Measurements from ENCODE around the gene ANKRD34A. TPM values are rescaled to one million over a fixed set of nuclear protein-coding genes. Genes with fewer than 3 reads are reported as not detected.
A peak's percentile ranks its signal among the peaks of the same experiment; 100 is the strongest.

Gene ANKRD34A
- total and polyA plus RNA-seq, 4 experiments from 2014 or later, result 0.60 to 2.1 (median 1.8) TPM; not detected in 1

- ChIA-PET CTCF (ENCODE audit: partially characterized antibody) (interaction anchor here (1.3 to 16.1 kb wide), 4 partner anchors 11 to 139 kb away, joined by 3 to 224 read pairs (median 86); no protein-coding TSS in a partner anchor), POLR2A (ENCODE audit: partially characterized antibody) (interaction anchor here (0.7 to 29.8 kb wide), 17 partner anchors 4 to 172 kb away, joined by 3 to 1967 read pairs (median 6); partner anchors contain the start of genes ANKRD34A, LIX1L, NUDT17 and PEX11B)
- Mint-ChIP-seq H3K9me3 (peaks cover 0 to 19% (median 3%) of the 10 kb centered on the region in 8 donors), H3K36me3 (peaks cover 48 to 61% of the 10 kb centered on the region in 2 donors), H3K4me1 (peaks cover 36 to 89% (median 49%) of the 10 kb centered on the region in 4 donors), H3K27me3 (no peaks in the 10 kb centered on the region), H3K27ac (peak overlapping the region; percentile 96 to 99 (median 97)), H3K4me3 (peak overlapping the region; percentile 96 to 99 (median 98))
- H3K27ac ChIP-seq (ENCODE audit: low read depth, low read length), result peak overlapping the region; percentile 75
- H3K4me3 ChIP-seq (ENCODE audit: low read length in 2 of 2), result peak overlapping the region; percentile 97 to 99
- peaks cover 37% of the 10 kb centered on the region for H3K36me3 ChIP-seq (ENCODE audit: insufficient read depth, low read length)
- H3K9me3 ChIP-seq (ENCODE audit: control insufficient read depth in 1 of 2, low read length in 2 of 2), result no peaks in the 10 kb centered on the region
- intact Hi-C loops (cut with micrococcal nuclease), result loop anchor here (1.0 to 5.0 kb wide), 3 partner anchors 17 to 41 kb away; partner anchors contain the start of genes ANKRD34A and POLR3GL
- no peak for DNase-seq
- H3K4me1 ChIP-seq (ENCODE audit: insufficient read depth, low read length), result peaks cover 57% of the 10 kb centered on the region
- H3K27me3 ChIP-seq (ENCODE audit: insufficient read depth, low read length), result no peaks in the 10 kb centered on the region
Measured at GRCh38 chr1:145995964-145996432, 31.6 kb upstream of the ANKRD34A start.

GRCh38 chr1:145995148-145995881 is 30.9 kb upstream of the ANKRD34A start:
- H3K9me3 Mint-ChIP-seq, result peaks cover 0 to 19% (median 3%) of the 10 kb centered on the region in 8 donors
- intact Hi-C loops (cut with micrococcal nuclease), result loop anchor here (5.0 kb wide), 1 partner anchor 33 kb away; the partner anchor contains the start of genes ANKRD34A and POLR3GL
- H3K4me1 Mint-ChIP-seq, result peaks cover 42 to 89% (median 52%) of the 10 kb centered on the region in 4 donors
- no peaks in the 10 kb centered on the region for H3K27me3 Mint-ChIP-seq
- no peaks in the 10 kb centered on the region for H3K9me3 ChIP-seq (ENCODE audit: control insufficient read depth in 1 of 2, low read length in 2 of 2)
- H3K4me3 Mint-ChIP-seq, result peak overlapping the region; percentile 96 to 99 (median 98)
- no peak for DNase-seq
- H3K36me3 ChIP-seq (ENCODE audit: insufficient read depth, low read length), result peaks cover 37% of the 10 kb centered on the region
- H3K4me3 ChIP-seq (ENCODE audit: low read length in 2 of 2), result peak overlapping the region; percentile 97 to 99
- CTCF ChIA-PET (ENCODE audit: partially characterized antibody), result interaction anchor here (2.0 to 16.1 kb wide), 3 partner anchors 11 to 17 kb away, joined by 8 to 224 read pairs (median 168); no protein-coding TSS in a partner anchor
- H3K36me3 Mint-ChIP-seq, result peaks cover 48 to 62% of the 10 kb centered on the region in 2 donors
- POLR2A ChIA-PET (ENCODE audit: partially characterized antibody), result interaction anchor here (1.1 to 29.8 kb wide), 10 partner anchors 5 to 171 kb away, joined by 3 to 1967 read pairs (median 41); partner anchors contain the start of genes ANKRD34A, LIX1L, NUDT17 and PEX11B
- peak overlapping the region; percentile 75 for H3K27ac ChIP-seq (ENCODE audit: low read depth, low read length)
- H3K4me1 ChIP-seq (ENCODE audit: insufficient read depth, low read length), result peaks cover 53% of the 10 kb centered on the region
- no peaks in the 10 kb centered on the region for H3K27me3 ChIP-seq (ENCODE audit: insufficient read depth, low read length)
- H3K27ac Mint-ChIP-seq, result peak overlapping the region; percentile 96 to 99 (median 97)

- Mint-ChIP-seq H3K27ac (peak overlapping the region; percentile 94 to 99 (median 97)), H3K4me3 (peak overlapping the region; percentile 96 to 99 (median 98)), H3K27me3 (no peaks in the 10 kb centered on the region), H3K36me3 (peaks cover 48 to 62% of the 10 kb centered on the region in 2 donors), H3K9me3 (peaks cover 0 to 19% (median 3%) of the 10 kb centered on the region in 8 donors), H3K4me1 (peaks cover 39 to 85% (median 49%) of the 10 kb centered on the region in 4 donors)
- H3K4me3 ChIP-seq (ENCODE audit: low read length in 2 of 2), result peak overlapping the region; percentile 97 to 99
- H3K4me1 ChIP-seq (ENCODE audit: insufficient read depth, low read length), result peaks cover 48% of the 10 kb centered on the region
- ChIA-PET POLR2A (ENCODE audit: partially characterized antibody) (interaction anchor here (1.2 to 29.8 kb wide), 9 partner anchors 5 to 149 kb away, joined by 3 to 1967 read pairs (median 44); partner anchors contain the start of genes ANKRD34A, LIX1L, NUDT17 and PEX11B), CTCF (ENCODE audit: partially characterized antibody) (interaction anchor here (1.0 to 16.1 kb wide), 4 partner anchors 10 to 41 kb away, joined by 3 to 224 read pairs (median 88); no protein-coding TSS in a partner anchor)
- H3K9me3 ChIP-seq (ENCODE audit: control insufficient read depth in 1 of 2, low read length in 2 of 2), result no peaks in the 10 kb centered on the region
- peak overlapping the region; percentile 75 for H3K27ac ChIP-seq (ENCODE audit: low read depth, low read length)
- peaks cover 37% of the 10 kb centered on the region for H3K36me3 ChIP-seq (ENCODE audit: insufficient read depth, low read length)
- DNase-seq, result peak in 1 of 5 donors; percentile 66
- intact Hi-C loops (cut with micrococcal nuclease), result loop anchor here (5.0 kb wide), 1 partner anchor 32 kb away; the partner anchor contains the start of genes ANKRD34A and POLR3GL
- no peaks in the 10 kb centered on the region for H3K27me3 ChIP-seq (ENCODE audit: insufficient read depth, low read length)
Measured at GRCh38 chr1:145994391-145995120, 30.2 kb upstream of the ANKRD34A start.

- intact Hi-C loops (cut with micrococcal nuclease), result no loop called here
- ChIA-PET POLR2A (ENCODE audit: partially characterized antibody) (interaction anchor here (1.2 to 29.8 kb wide), 9 partner anchors 6 to 148 kb away, joined by 3 to 1967 read pairs (median 44); partner anchors contain the start of genes ANKRD34A, LIX1L, NUDT17 and PEX11B), CTCF (ENCODE audit: partially characterized antibody) (interaction anchor here (1.0 to 16.1 kb wide), 4 partner anchors 9 to 42 kb away, joined by 3 to 224 read pairs (median 88); no protein-coding TSS in a partner anchor)
- peaks cover 48 to 62% of the 10 kb centered on the region in 2 donors for H3K36me3 Mint-ChIP-seq
- peaks cover 0 to 19% (median 3%) of the 10 kb centered on the region in 8 donors for H3K9me3 Mint-ChIP-seq
- peaks cover 35 to 81% (median 45%) of the 10 kb centered on the region in 4 donors for H3K4me1 Mint-ChIP-seq
- H3K27ac Mint-ChIP-seq, result peak overlapping the region; percentile 94 to 99 (median 97)
- H3K27me3 Mint-ChIP-seq, result no peaks in the 10 kb centered on the region
- Histone ChIP-seq H3K4me3 (ENCODE audit: low read length in 2 of 2) (peak overlapping the region; percentile 97 to 99), H3K36me3 (ENCODE audit: insufficient read depth, low read length) (peaks cover 37% of the 10 kb centered on the region), H3K9me3 (ENCODE audit: control insufficient read depth in 1 of 2, low read length in 2 of 2) (no peaks in the 10 kb centered on the region), H3K27me3 (ENCODE audit: insufficient read depth, low read length) (no peaks in the 10 kb centered on the region), H3K27ac (ENCODE audit: low read depth, low read length) (peak overlapping the region; percentile 75), H3K4me1 (ENCODE audit: insufficient read depth, low read length) (peaks cover 43% of the 10 kb centered on the region)
- H3K4me3 Mint-ChIP-seq, result peak overlapping the region; percentile 96 to 99 (median 98)
- no peak for DNase-seq
Measured at GRCh38 chr1:145993618-145994390, 29.4 kb upstream of the ANKRD34A start.

GRCh38 chr1:145992958-145993617 is 28.7 kb upstream of the ANKRD34A start:
- Mint-ChIP-seq H3K9me3 (peaks cover 0 to 19% (median 3%) of the 10 kb centered on the region in 8 donors), H3K36me3 (peaks cover 48 to 62% of the 10 kb centered on the region in 2 donors), H3K27ac (peak overlapping the region; percentile 61 to 99 (median 97)), H3K4me1 (peaks cover 31 to 81% (median 45%) of the 10 kb centered on the region in 4 donors), H3K4me3 (peak overlapping the region; percentile 96 to 99 (median 98)), H3K27me3 (no peaks in the 10 kb centered on the region)
- POLR2A ChIA-PET (ENCODE audit: partially characterized antibody), result interaction anchor here (1.0 to 29.8 kb wide), 11 partner anchors 6 to 148 kb away, joined by 3 to 1967 read pairs (median 25); partner anchors contain the start of genes ANKRD34A, LIX1L, NUDT17 and PEX11B
- CTCF ChIA-PET (ENCODE audit: partially characterized antibody), result interaction anchor here (1.0 to 16.1 kb wide), 5 partner anchors 9 to 43 kb away, joined by 3 to 224 read pairs (median 8); no protein-coding TSS in a partner anchor
- DNase-seq, result no peak
- intact Hi-C loops (cut with micrococcal nuclease), result no loop called here
- peak overlapping the region; percentile 97 to 99 for H3K4me3 ChIP-seq (ENCODE audit: low read length in 2 of 2)
- H3K4me1 ChIP-seq (ENCODE audit: insufficient read depth, low read length), result peaks cover 43% of the 10 kb centered on the region
- no peaks in the 10 kb centered on the region for H3K27me3 ChIP-seq (ENCODE audit: insufficient read depth, low read length)
- peak overlapping the region; percentile 75 for H3K27ac ChIP-seq (ENCODE audit: low read depth, low read length)
- no peaks in the 10 kb centered on the region for H3K9me3 ChIP-seq (ENCODE audit: control insufficient read depth in 1 of 2, low read length in 2 of 2)
- peaks cover 37% of the 10 kb centered on the region for H3K36me3 ChIP-seq (ENCODE audit: insufficient read depth, low read length)
